GM12872 (cell line): Measurements from ENCODE around the gene KLHDC7B.

Experiments used
- TF ChIP-seq, protein P1 (sequence below): IDR thresholded peaks from 3 replicates; pipeline ENCODE4 v1.5.1; 2011; ENCODE audit warnings: low read depth, mild to moderate bottlenecking, low read length, moderate library complexity; ENCODE audit not compliant: insufficient read depth

The KLHDC7B gene

DNA sequence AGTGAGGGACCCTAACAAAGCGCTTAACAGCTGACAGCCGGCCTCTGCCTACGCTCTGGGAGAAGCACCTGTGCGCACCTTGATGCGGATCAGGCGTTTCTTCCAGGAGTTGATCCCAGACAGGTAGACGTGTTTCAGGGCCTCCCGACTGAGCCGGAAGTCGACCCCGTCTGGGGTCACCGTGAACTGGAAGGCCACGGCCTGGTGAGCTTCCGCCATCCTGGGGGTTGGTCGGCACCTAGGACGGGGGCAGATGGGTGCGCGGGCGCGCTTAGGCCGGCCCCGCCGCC is 31.9 kb downstream of the KLHDC7B start:
- TF ChIP-seq, protein P1, sequence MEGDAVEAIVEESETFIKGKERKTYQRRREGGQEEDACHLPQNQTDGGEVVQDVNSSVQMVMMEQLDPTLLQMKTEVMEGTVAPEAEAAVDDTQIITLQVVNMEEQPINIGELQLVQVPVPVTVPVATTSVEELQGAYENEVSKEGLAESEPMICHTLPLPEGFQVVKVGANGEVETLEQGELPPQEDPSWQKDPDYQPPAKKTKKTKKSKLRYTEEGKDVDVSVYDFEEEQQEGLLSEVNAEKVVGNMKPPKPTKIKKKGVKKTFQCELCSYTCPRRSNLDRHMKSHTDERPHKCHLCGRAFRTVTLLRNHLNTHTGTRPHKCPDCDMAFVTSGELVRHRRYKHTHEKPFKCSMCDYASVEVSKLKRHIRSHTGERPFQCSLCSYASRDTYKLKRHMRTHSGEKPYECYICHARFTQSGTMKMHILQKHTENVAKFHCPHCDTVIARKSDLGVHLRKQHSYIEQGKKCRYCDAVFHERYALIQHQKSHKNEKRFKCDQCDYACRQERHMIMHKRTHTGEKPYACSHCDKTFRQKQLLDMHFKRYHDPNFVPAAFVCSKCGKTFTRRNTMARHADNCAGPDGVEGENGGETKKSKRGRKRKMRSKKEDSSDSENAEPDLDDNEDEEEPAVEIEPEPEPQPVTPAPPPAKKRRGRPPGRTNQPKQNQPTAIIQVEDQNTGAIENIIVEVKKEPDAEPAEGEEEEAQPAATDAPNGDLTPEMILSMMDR = no peak

DNA sequence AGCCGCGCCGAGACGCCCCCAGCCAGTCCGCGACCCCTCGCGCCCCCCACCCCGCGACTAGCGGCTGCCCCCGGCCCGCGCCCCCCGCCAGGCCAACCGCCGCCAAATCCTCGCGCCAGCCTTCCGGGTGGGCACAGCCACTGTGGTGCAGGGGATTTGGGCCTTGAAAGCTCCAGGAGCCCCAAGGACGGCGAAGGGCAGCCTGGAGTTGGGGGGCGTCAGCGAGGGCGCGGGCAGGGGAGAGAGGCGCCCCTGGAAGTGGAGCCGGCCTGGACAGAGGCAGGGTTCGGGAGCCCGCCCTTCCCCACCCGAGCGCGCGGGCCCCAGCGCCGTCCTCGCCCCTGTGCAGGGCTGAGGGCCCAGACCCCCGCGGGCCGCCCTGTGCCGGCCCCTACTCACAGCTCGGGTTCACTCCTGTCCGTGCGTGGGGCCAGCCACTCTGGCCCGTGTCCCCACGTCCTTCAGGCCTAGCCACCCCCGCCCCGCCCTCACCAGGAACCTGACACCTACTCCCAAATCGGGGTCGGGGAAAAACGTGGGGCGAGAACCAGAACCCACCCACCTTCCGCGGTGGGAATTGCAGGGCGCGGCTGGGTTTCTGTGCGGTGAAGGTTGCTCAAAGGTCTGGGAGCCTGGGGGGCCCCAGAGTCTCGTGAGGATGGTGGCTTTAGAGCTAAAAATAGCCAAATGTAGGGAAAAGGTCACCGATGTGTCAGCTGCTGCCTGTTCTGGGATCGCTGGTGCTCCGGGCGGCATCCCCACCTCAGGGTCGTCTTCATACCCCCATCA is 32.5 kb downstream of the KLHDC7B start, which contains the start of gene CPT1B:
Gene CPT1B (minus strand): TSS at position 441 of the 789 bp plus-strand sequence. CDS start 512 bp downstream, outside the sequence.
- TF ChIP-seq, protein P1 = no peak

DNA sequence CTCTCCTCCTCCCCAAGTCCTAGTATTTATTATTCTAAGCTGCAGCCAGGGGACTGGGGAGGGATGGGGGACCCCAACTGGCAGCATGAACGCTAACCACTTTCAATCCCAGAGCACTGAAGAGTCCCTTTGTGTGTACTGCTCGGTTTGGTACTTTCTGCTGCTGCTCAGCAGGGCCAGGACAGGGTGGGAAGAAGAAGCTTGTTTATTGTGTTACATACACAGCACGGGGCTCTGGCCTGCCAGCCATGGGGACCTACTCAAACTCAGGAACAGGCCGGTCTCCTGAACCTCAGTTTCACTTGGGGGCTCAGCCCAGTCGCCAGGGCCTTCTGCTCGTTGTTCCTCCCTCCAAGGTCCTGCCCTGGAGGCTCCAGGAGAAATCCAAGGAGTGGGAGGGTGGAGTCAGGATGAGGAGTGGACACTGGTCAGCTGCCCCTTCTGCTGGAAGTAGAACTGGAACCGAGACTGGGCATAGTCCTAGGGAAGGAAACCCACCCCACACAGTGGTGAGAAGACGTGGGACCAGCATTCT is 33.1 kb downstream of the KLHDC7B start:
- TF ChIP-seq, protein P1 = no peak

DNA sequence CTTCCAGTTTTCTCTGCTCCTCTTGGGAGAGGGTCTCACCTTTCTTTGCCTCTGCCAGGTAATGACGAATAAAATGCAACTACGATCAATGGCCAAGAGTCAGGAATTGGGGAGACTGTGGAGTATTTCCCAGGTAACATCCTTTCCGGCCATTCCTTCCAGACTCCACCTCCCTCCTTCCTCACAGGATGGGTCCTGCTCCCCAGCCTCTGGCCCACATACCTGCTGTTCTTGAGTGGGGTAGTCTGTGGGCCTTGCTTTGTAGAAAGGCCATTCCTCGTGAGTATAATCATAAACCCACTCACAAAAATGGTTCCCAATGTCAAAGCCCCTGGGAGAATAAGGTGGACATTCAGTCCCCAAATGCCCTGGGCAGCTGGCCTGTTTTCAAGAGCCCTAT is 34.1 kb downstream of the KLHDC7B start:
- TF ChIP-seq, protein P1 = no peak

DNA sequence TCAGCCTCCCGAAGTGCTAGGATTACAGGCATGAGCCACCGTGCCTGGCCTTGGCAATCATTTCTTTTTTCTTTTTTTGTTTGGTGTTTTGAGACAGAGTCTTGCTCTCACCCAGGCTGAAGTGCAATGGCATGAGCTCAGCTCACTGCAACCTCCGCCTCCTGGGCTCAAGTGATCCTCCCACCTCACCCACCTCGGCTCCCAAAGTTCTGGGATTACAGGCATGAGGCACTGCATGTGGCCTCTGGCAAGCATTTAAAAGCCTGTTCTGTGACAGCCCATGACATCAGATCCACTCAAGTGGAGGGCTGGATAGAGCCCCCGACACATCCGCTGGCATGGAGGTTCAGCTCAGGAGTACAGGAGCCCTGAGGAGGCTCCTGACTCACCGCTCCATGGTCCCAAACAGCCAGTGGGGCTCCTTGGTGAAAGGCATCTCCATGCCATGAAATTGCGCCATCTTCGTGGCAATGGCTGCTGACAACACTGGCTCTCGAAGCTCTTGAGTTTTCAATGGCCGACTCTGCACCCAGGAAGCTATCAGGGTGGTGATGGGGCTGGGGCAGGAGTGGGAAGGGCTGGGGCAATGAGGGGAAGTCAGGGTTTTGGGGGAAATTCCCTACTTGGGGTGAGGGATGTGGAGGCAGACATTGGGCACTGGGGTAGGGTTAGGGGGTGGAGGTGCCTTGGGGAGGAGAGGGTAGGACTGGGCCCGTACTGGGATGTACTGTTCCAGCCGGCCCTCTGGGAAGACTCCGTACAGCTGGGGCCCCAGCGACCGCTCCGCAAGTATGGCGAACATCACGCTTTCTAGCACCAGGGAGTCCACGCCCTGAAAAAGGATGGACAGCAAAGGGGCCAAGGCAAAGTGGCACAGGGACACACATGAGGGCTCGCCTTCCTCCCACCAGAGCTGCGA is 35.6 kb downstream of the KLHDC7B start:
- TF ChIP-seq, protein P1 = no peak

DNA sequence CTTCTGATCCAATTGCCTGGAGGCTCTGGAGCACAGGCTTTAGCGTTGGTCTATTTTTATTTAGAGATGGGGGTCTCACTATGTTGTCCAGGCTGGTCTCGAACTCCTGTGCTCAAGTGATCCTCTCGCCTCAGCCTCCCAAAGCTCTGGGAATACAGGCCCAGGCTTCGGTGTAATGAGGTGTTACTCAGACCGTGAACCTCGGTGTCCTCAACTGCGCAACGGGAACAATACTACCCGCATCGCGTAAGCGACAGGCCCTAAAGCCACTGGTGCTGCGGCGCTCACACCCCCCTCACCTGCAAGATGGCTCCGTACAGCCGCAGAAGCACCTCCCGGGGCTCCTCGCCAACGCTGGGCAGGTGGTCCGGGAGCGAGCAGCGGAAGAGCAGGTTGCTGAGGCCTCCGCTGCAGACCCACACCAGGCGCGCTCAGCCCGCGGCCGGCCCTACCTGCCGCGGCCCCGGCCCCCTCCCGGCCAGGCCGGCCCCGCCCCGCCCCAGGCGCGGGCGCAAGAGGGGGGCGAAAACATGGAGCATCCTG is 36.3 kb downstream of the KLHDC7B start:
- TF ChIP-seq, protein P1 = no peak

DNA sequence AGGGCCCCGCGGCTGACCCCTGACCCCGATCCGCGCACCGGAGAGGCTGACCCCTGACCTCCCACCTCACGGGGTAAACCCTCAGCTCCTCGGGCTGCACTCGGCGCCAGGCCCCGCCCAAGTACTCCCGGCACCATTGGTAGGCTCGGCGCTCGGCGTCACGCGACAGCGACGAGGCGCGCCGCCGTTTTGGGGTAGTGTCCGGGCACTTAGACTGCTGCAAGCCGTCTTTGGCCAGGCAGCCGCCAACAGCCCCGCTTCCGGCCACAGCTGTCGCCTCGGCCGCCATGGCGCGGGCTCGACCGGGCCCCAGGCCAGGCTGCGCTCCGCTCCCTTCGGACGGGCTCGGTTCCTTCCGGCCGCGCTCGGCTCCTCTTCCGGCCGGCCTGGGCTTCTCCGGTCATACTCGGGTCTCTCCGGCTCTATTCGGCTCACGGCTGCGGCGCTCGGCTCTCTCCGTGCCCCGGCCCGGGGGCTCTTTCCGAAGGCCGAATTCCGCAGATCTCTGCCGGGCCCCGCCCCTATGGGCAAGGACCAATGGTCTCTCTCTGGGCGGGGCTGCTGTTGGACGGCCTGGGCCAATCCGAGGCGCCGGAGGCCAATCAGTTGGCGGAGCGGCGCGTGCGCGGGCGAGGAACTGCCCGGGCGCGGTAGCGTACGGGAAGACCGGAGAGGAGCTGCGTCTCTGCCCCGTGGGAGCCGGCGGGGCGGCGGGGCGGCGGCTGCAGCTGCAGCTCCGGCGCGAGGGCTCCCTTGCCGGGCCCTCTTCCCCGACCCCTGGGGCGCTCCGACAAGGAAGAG is 37.0 kb downstream of the KLHDC7B start, which contains the start of gene CHKB:
Gene CHKB (minus strand): TSS at position 357 of the 801 bp plus-strand sequence. CDS start 68 bp downstream, at position 289.
- TF ChIP-seq, protein P1 = no peak
